Glutamatergic neuron (in vitro differentiated cells): ENCODE data around the gene MICAL3. TPM values are rescaled to one million over a fixed set of nuclear protein-coding genes. Genes with fewer than 3 reads are reported as not detected.
"Not testable (repeated sequence)": the region's sequence is repeated elsewhere in the genome, so short reads cannot be mapped to it uniquely, and the experiment has no call there.

ENCODE experiments used
- DNase-seq: peaks from one replicate; pipeline ENCODE4 v3.0.0; 2022
- H3K27ac Mint-ChIP-seq: one replicate; pipeline ENCODE4 v1.8.0; 2020; ENCODE audit warnings: mild to moderate bottlenecking, mixed read lengths, inconsistent platforms; ENCODE audit not compliant: unreplicated experiment
- H3K27me3 Mint-ChIP-seq: one replicate; pipeline ENCODE4 v1.8.0; 2020; ENCODE audit warnings: mild to moderate bottlenecking, moderate library complexity, mixed read lengths, inconsistent platforms; ENCODE audit not compliant: unreplicated experiment
- H3K36me3 Mint-ChIP-seq: one replicate; pipeline ENCODE4 v1.8.0; 2020; ENCODE audit warnings: mild to moderate bottlenecking, mixed read lengths, inconsistent platforms; ENCODE audit not compliant: unreplicated experiment
- H3K4me1 Mint-ChIP-seq: one replicate; pipeline ENCODE4 v1.8.0; 2020; ENCODE audit warnings: mild to moderate bottlenecking, low read depth, mixed read lengths, inconsistent platforms; ENCODE audit not compliant: unreplicated experiment
- H3K4me3 Mint-ChIP-seq: one replicate; pipeline ENCODE4 v1.8.0; 2020; ENCODE audit warnings: mild to moderate bottlenecking, mixed read lengths, inconsistent platforms; ENCODE audit not compliant: unreplicated experiment
- H3K9me3 Mint-ChIP-seq: one replicate; pipeline ENCODE4 v1.8.0; 2020; ENCODE audit warnings: mild to moderate bottlenecking, moderate library complexity, mixed read lengths, inconsistent platforms; ENCODE audit not compliant: unreplicated experiment
- total RNA-seq: library from RNA; stranded (reverse); fragmentation: NEBNext Ultra II Directional; extraction: Animal tissue kit (Norgen Biotek cat#: 25700); gene quantifications from one replicate; pipeline ENCODE4 v1.2.1, GENCODE V29; 2021; ENCODE audit not compliant: unreplicated experiment
- TF ChIP-seq, protein P1 (sequence below): fragments of 200-600 bp; sonication (generic); IDR thresholded peaks from one replicate; pipeline ENCODE4 v1.5.0; 2021; ENCODE audit not compliant: partially characterized antibody, unreplicated experiment

The MICAL3 gene
- total RNA-seq, 1 donor from 2014 or later, result 132 TPM

DNA sequence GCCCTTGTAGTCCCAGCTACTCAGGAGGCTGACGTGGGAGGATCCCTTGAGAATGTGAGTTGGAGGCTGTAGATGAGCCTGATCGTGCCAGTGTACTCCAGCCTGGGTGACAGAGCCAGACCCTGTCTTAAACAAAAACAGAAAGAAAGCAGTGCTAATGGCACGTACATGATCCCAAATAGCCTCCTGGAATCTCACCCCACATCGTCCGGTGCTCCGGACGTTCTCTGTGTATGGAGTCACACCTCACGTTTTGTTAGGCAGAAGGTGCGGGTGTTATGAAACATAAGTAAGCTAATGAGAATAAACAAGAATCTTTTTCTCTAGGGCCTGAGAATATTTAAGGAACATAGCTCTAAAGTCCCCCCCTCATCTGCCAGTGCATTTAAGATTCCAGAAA lies 23.7 kb upstream of the MICAL3 start:
- Mint-ChIP-seq H3K27ac (no peak overlapping the region), H3K9me3 (peaks cover 7% of the 10 kb centered on the region), H3K4me1 (no peaks in the 10 kb centered on the region), H3K4me3 (no peak overlapping the region), H3K36me3 (peaks cover 6% of the 10 kb centered on the region), H3K27me3 (peaks cover 7% of the 10 kb centered on the region)
- TF ChIP-seq, protein P1, sequence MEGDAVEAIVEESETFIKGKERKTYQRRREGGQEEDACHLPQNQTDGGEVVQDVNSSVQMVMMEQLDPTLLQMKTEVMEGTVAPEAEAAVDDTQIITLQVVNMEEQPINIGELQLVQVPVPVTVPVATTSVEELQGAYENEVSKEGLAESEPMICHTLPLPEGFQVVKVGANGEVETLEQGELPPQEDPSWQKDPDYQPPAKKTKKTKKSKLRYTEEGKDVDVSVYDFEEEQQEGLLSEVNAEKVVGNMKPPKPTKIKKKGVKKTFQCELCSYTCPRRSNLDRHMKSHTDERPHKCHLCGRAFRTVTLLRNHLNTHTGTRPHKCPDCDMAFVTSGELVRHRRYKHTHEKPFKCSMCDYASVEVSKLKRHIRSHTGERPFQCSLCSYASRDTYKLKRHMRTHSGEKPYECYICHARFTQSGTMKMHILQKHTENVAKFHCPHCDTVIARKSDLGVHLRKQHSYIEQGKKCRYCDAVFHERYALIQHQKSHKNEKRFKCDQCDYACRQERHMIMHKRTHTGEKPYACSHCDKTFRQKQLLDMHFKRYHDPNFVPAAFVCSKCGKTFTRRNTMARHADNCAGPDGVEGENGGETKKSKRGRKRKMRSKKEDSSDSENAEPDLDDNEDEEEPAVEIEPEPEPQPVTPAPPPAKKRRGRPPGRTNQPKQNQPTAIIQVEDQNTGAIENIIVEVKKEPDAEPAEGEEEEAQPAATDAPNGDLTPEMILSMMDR, result no peak
- DNase-seq, result no peak

DNA sequence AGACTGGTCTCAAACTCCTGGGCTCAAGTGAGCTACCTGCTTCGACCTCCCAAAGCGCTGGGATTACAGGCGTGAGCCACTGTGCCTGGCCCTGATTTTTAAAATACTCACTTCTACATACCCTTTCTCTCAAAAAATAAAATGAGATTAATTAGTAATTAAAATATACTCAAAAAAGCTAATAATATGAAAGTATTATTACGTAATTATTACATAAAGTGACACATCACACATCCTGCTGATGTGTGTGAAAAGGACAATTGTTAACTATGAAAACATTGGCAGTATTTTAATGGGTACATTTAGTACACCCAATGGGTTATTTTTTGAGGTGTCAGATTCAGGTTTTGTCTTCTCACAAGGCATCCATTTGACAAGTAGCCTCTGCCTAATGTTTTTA lies 21.4 kb upstream of the MICAL3 start:
- Mint-ChIP-seq H3K4me3 (no peak overlapping the region), H3K36me3 (peaks cover 6% of the 10 kb centered on the region), H3K4me1 (no peaks in the 10 kb centered on the region), H3K27ac (no peak overlapping the region), H3K9me3 (peaks cover 7% of the 10 kb centered on the region), H3K27me3 (peaks cover 7% of the 10 kb centered on the region)
- DNase-seq, result no peak
- TF ChIP-seq, protein P1, result no peak

DNA sequence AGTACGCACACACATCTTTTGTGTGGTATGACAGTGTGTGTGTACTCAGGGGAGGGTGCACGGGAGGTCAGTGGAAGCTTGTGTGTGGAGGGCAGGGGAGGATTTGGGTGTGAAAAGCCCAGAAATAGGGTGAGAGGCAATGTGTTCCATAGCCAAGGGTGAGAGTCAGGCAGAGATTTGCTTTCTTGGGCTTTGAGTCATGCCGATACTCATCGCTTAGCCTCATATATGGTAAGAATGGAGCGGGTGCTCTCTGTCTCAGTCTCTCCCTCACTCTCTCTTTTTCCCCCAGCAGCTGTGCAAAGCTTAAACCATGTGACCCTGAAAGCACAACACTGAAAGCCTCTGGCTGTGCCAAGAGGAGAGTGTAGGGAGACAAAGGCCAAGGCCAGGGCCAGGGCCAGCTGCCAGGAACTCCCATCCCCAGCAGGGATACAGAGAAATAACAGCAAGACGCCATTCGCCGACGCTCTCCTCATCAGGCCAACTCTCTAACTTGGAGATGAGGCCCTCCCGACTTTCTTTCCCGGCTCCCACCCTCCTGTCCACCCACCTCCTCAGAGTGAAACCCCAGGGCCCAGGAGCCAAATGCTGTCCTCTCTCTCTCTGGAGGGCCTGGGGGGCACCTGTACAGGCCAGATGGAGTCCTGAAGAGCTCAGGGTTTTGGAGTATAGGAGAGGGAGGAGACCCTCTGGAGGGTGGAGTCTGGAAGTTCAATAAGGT lies 20.3 kb upstream of the MICAL3 start:
- Mint-ChIP-seq H3K4me3 (no peak overlapping the region), H3K36me3 (peaks cover 6% of the 10 kb centered on the region), H3K4me1 (no peaks in the 10 kb centered on the region), H3K27ac (no peak overlapping the region), H3K27me3 (peaks cover 7% of the 10 kb centered on the region), H3K9me3 (peaks cover 7% of the 10 kb centered on the region)
- TF ChIP-seq, protein P1, result no peak
- no peak for DNase-seq

DNA sequence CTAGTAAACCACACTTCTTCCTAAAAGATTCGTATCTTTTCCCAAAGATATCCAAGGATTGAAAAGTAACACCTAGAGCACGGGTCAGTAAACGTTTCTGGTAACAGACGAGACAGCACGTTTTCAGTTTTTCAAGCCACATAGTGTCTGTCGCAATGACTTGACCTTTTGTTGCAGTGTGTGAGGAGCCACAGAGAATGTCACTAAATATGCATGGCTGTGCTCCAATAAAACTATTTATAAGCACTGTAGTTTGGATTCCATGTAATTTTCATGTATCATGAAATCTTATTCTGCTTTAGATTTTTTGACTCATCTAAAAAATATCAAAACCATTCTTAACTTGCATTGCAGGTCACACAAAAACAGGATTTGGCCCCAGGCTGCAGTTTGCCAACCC lies 18.3 kb upstream of the MICAL3 start:
- Mint-ChIP-seq H3K4me1 (no peaks in the 10 kb centered on the region), H3K9me3 (peaks cover 9% of the 10 kb centered on the region), H3K36me3 (peaks cover 6% of the 10 kb centered on the region), H3K27me3 (peaks cover 7% of the 10 kb centered on the region), H3K4me3 (no peak overlapping the region), H3K27ac (no peak overlapping the region)
- TF ChIP-seq, protein P1, result no peak
- no peak for DNase-seq

DNA sequence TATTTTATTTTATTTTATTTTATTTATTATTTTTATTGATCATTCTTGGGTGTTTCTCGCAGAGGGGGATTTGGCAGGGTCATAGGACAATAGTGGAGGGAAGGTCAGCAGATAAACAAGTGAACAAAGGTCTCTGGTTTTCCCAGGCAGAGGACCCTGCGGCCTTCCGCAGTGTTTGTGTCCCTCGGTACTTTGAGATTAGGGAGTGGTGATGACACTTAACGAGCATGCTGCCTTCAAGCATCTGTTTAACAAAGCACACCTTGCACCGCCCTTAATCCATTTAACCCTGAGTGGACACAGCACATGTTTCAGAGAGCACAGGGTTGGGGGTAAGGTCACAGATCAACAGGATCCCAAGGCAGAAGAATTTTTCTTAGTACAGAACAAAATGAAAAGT lies 16.5 kb upstream of the MICAL3 start:
- H3K9me3 Mint-ChIP-seq, DNase-seq, H3K36me3 Mint-ChIP-seq, H3K4me3 Mint-ChIP-seq, H3K4me1 Mint-ChIP-seq, H3K27me3 Mint-ChIP-seq, H3K27ac Mint-ChIP-seq: not testable (repeated sequence)
